ENCODE measurements around the gene PNMT. TPM values are rescaled to one million over a fixed set of nuclear protein-coding genes. Genes with fewer than 3 reads are reported as not detected.

Gene PNMT
- total and polyA plus RNA-seq, 2 donors (not counting 1 experiment from before 2014, with no cell fraction given), result 0.13 to 0.76 TPM

DNA sequence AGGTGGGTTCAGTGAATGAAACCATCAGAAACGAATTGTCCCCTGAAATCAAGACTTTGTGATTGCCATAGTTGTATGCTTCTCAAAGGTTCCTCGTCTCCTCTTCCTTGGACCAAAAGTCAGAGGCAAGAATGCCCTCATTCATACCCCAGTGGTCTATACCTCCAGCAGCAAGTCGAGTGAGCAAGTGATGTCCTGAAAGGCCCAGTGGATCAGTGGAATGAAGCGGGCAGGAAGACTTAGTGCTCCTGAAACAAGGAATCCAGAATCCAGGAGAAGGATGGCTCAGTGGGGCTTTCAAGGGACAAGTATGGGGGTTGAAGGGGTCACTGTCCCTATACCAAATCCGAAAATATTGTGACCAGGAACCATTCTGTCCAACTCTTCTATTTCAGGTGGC lies 26.3 kb downstream of the PNMT start:
- ChIA-PET POLR2A (no interaction called here), CTCF (interaction anchor here (1.2 kb wide), 1 partner anchor 71 kb away, joined by 4 read pairs; no protein-coding TSS in a partner anchor)
- TF ChIP-seq CTCF (IDR thresholded peaks at IDR 0.05) (no peak), EZH2 (IDR thresholded peaks at IDR 0.05; ENCODE audit: borderline replicate concordance, insufficient read depth, low read depth, low read length, poor library complexity, severe bottlenecking) (no peak)
- Mint-ChIP-seq H3K4me1 (peaks cover 2% of the 10 kb centered on the region), H3K27ac (no peak overlapping the region), H3K27me3 (peaks cover 12% of the 10 kb centered on the region), H3K9me3 (ENCODE audit: insufficient read depth) (no peaks in the 10 kb centered on the region), H3K4me3 (no peak overlapping the region)
- Histone ChIP-seq H3K4me1 (ENCODE audit: control insufficient read depth in 2 of 2, insufficient read depth in 2 of 2, low read length in 2 of 2) (peaks cover 0 to 2% of the 10 kb centered on the region in 2 donors), H2AFZ (ENCODE audit: insufficient read depth, low read depth, low read length, poor library complexity, severe bottlenecking) (no peak overlapping the region), H3K9me3 (ENCODE audit: control extremely low read depth in 1 of 3, control insufficient read depth in 2 of 3, insufficient read depth in 1 of 3, low read length in 2 of 3) (no peaks in the 10 kb centered on the region), H3K27me3 (replicated peaks in 1 of 4; ENCODE audit: control extremely low read depth in 1 of 4, control insufficient read depth in 3 of 4, insufficient read depth in 4 of 4, low read length in 3 of 4) (peaks cover 0 to 10% (median 4%) of the 10 kb centered on the region in 4 experiments), H3K4me2 (replicated peaks; ENCODE audit: low read depth, low read length, poor library complexity, severe bottlenecking) (no peak overlapping the region), H3K4me3 (ENCODE audit: control extremely low read depth in 1 of 5, extremely low read depth in 1 of 5, insufficient read depth in 1 of 5, low read depth in 2 of 5, low read length in 4 of 5) (no peak overlapping the region), H3K79me2 (ENCODE audit: control insufficient read depth, insufficient read depth, low read length) (no peaks in the 10 kb centered on the region), H3K9ac (ENCODE audit: low read length) (no peak overlapping the region), H3K27ac (ENCODE audit: low read length in 2 of 2) (no peak overlapping the region), H4K20me1 (ENCODE audit: control insufficient read depth, insufficient read depth, low read length, poor library complexity, severe bottlenecking) (no peaks in the 10 kb centered on the region), H3K36me3 (replicated peaks in 1 of 2; ENCODE audit: control extremely low read depth in 1 of 2, control insufficient read depth in 1 of 2, extremely low read depth in 1 of 2, insufficient read depth in 2 of 2, low read length in 1 of 2) (peaks cover 0 to 6% of the 10 kb centered on the region in 2 experiments)
- ATAC-seq (ENCODE audit: low read depth) (no peak), DNase-seq (no peak)
- 96% methylated on average over 4 of the region's 5 CpGs for WGBS (ENCODE audit: insufficient coverage)
- intact Hi-C loops (cut with micrococcal nuclease), result no loop called here

GRCh38 chr17:39695089-39695474 lies 26.8 kb downstream of the PNMT start:
- WGBS (ENCODE audit: insufficient coverage), result 100% methylated on average over 2 of the region's 2 CpGs
- Histone ChIP-seq H3K79me2 (ENCODE audit: control insufficient read depth, insufficient read depth, low read length) (no peaks in the 10 kb centered on the region), H4K20me1 (ENCODE audit: control insufficient read depth, insufficient read depth, low read length, poor library complexity, severe bottlenecking) (no peaks in the 10 kb centered on the region), H3K4me3 (ENCODE audit: control extremely low read depth in 1 of 5, extremely low read depth in 1 of 5, insufficient read depth in 1 of 5, low read depth in 2 of 5, low read length in 4 of 5) (no peak overlapping the region), H3K27ac (ENCODE audit: low read length in 2 of 2) (no peak overlapping the region), H3K4me2 (replicated peaks; ENCODE audit: low read depth, low read length, poor library complexity, severe bottlenecking) (no peak overlapping the region), H2AFZ (ENCODE audit: insufficient read depth, low read depth, low read length, poor library complexity, severe bottlenecking) (no peak overlapping the region), H3K4me1 (ENCODE audit: control insufficient read depth in 2 of 2, insufficient read depth in 2 of 2, low read length in 2 of 2) (peaks cover under 1 to 7% of the 10 kb centered on the region in 2 donors), H3K9ac (ENCODE audit: low read length) (no peak overlapping the region), H3K36me3 (replicated peaks in 1 of 2; ENCODE audit: control extremely low read depth in 1 of 2, control insufficient read depth in 1 of 2, extremely low read depth in 1 of 2, insufficient read depth in 2 of 2, low read length in 1 of 2) (peaks cover 0 to 6% of the 10 kb centered on the region in 2 experiments), H3K27me3 (replicated peaks in 1 of 4; ENCODE audit: control extremely low read depth in 1 of 4, control insufficient read depth in 3 of 4, insufficient read depth in 4 of 4, low read length in 3 of 4) (peaks cover 0 to 13% (median 7%) of the 10 kb centered on the region in 4 experiments), H3K9me3 (ENCODE audit: control extremely low read depth in 1 of 3, control insufficient read depth in 2 of 3, insufficient read depth in 1 of 3, low read length in 2 of 3) (no peaks in the 10 kb centered on the region)
- H3K4me1 Mint-ChIP-seq, result peaks cover 5% of the 10 kb centered on the region
- POLR2A ChIA-PET, result no interaction called here
- H3K27me3 Mint-ChIP-seq, result peaks cover 15% of the 10 kb centered on the region
- intact Hi-C loops (cut with micrococcal nuclease), result no loop called here
- no peaks in the 10 kb centered on the region for H3K9me3 Mint-ChIP-seq (ENCODE audit: insufficient read depth)
- no peak overlapping the region for H3K4me3 Mint-ChIP-seq
- no peak for ATAC-seq (ENCODE audit: low read depth)
- TF ChIP-seq CTCF (IDR thresholded peaks at IDR 0.05) (no peak), EZH2 (IDR thresholded peaks at IDR 0.05; ENCODE audit: borderline replicate concordance, insufficient read depth, low read depth, low read length, poor library complexity, severe bottlenecking) (no peak)
- H3K27ac Mint-ChIP-seq, result no peak overlapping the region
- DNase-seq, result no peak
- CTCF ChIA-PET, result no interaction called here
